Measurements from ENCODE around the gene MIF4GD. TPM values are rescaled to one million over a fixed set of nuclear protein-coding genes. Genes with fewer than 3 reads are reported as not detected.

The MIF4GD gene
- total and polyA plus RNA-seq, 9 of the 15 experiments (the other 6 are each of a cell fraction or from before 2014, with no cell fraction given), result 11.8 to 63.8 (median 28.1) TPM

- BruUV-seq (replicated peaks), result no TSS peak
- intact Hi-C loops (cut with micrococcal nuclease) (no loop called here), in situ Hi-C loops (cut with MboI) (no loop called here)
- Histone ChIP-seq H3K9me1 (ENCODE audit: control insufficient read depth, insufficient read depth, low read length) (no peaks in the 10 kb centered on the region), H2AFZ (ENCODE audit: low read depth, low read length) (no peak overlapping the region), H4K20me1 (replicated peaks; ENCODE audit: control insufficient read depth, insufficient read depth, low read length) (no peaks in the 10 kb centered on the region), H3K27ac (ENCODE audit: extremely low read depth, low read depth, low read length) (no peak overlapping the region), H3K4me1 (replicated peaks in 1 of 2; ENCODE audit: control insufficient read depth in 2 of 2, insufficient read depth in 2 of 2, low read length in 2 of 2) (no peaks in the 10 kb centered on the region), H3K4me2 (ENCODE audit: insufficient read depth, low read length) (no peak overlapping the region), H3K9me3 (replicated peaks; ENCODE audit: control insufficient read depth, insufficient read depth, low read depth, low read length) (no peaks in the 10 kb centered on the region), H3K79me2 (ENCODE audit: control insufficient read depth, insufficient read depth, low read length) (no peaks in the 10 kb centered on the region), H3K4me3 (no peak overlapping the region), H3K9ac (ENCODE audit: insufficient read depth in 1 of 2, low read depth in 2 of 2, low read length in 2 of 2) (no peak overlapping the region; a peak in 1 of 4 replicates), H3K27me3 (ENCODE audit: control insufficient read depth in 2 of 2, insufficient read depth in 2 of 2, low read length in 2 of 2) (no peaks in the 10 kb centered on the region), H3K36me3 (ENCODE audit: control insufficient read depth, insufficient read depth, low read length) (peaks cover 85% of the 10 kb centered on the region)
- ATAC-seq (no peak), DNase-seq (ENCODE audit: extremely low read depth in 1 of 4, low spot score in 3 of 4) (no peak), FAIRE-seq (no peak)
- TF ChIP-seq SAFB (IDR thresholded peaks at IDR 0.05; ENCODE audit: borderline replicate concordance, low read depth, low read length), result no peak
- no peak for TF ChIP-seq POLR2B (IDR thresholded peaks at IDR 0.05; ENCODE audit: low read depth, partially characterized antibody)
- no peak for TF ChIP-seq AFF1 (IDR thresholded peaks at IDR 0.05; ENCODE audit: low read depth in 1 of 2, partially characterized antibody in 2 of 2)
- no peak for TF ChIP-seq EP300 (IDR thresholded peaks at IDR 0.05; ENCODE audit: low read length)
- TF ChIP-seq GTF3C2 (IDR thresholded peaks at IDR 0.05; ENCODE audit: borderline replicate concordance, extremely low read depth, insufficient read length), result no peak
- no peak for TF ChIP-seq TBP (optimal IDR thresholded peaks at IDR 0.05; ENCODE audit: low read depth, low read length)
- TF ChIP-seq CHCHD3 (CRISPR knock-in tag; IDR thresholded peaks at IDR 0.05), result no peak
- no peak for TF ChIP-seq GABPB2 (CRISPR knock-in tag; conservative IDR thresholded peaks at IDR 0.05)
- TF ChIP-seq BHLHE40 (IDR thresholded peaks at IDR 0.05; ENCODE audit: low read length), result no peak
- TF ChIP-seq ZNF3 (CRISPR knock-in tag; IDR thresholded peaks at IDR 0.05), result no peak
- no peak for TF ChIP-seq RFX7 (CRISPR knock-in tag; IDR thresholded peaks at IDR 0.05)
- 80% methylated on average over 4 of the region's 4 CpGs for WGBS (ENCODE audit: insufficient coverage, low coverage, missing lambda C conversion rate)
- ChIA-PET POLR2A (interaction anchor here (0.6 to 4.5 kb wide), 10 partner anchors 8 to 314 kb away, joined by 3 to 38 read pairs (median 4); partner anchors contain the start of genes GGA3, MIF4GD and MRPS7), CTCF (ENCODE audit: low intra/inter-chr PET ratio) (no interaction called here)
Observed at GRCh38 chr17:75228847-75229246, 42.2 kb downstream of the MIF4GD start.

All from K562 (cell line).